ENCODE measurements around the gene NADSYN1. TPM values are rescaled to one million over a fixed set of nuclear protein-coding genes. Genes with fewer than 3 reads are reported as not detected.
"Not testable (repeated sequence)": the region's sequence is repeated elsewhere in the genome, so short reads cannot be mapped to it uniquely, and the experiment has no call there.

Gene NADSYN1
- total RNA-seq, 2 donors from 2014 or later, result 18.0 to 18.8 TPM

GRCh38 chr11:71538666-71538990 is 85.6 kb downstream of the NADSYN1 start:
- H3K9me3 ChIP-seq, result no peaks in the 10 kb centered on the region
- no peak overlapping the region for H3K27ac ChIP-seq
- DNase-seq (ENCODE audit: low spot score), result peak; percentile 38
- no peaks in the 10 kb centered on the region for H3K27me3 ChIP-seq
- H3K4me3 ChIP-seq, result no peak overlapping the region
- H3K36me3 ChIP-seq, result no peaks in the 10 kb centered on the region
- no peaks in the 10 kb centered on the region for H3K4me1 ChIP-seq
- no peak for TF ChIP-seq CTCF (IDR thresholded peaks at IDR 0.05)

GRCh38 chr11:71539017-71539416 is 86.0 kb downstream of the NADSYN1 start:
- Histone ChIP-seq H3K27me3 (no peaks in the 10 kb centered on the region), H3K9me3 (no peaks in the 10 kb centered on the region), H3K27ac (no peak overlapping the region), H3K4me3 (no peak overlapping the region), H3K4me1 (no peaks in the 10 kb centered on the region), H3K36me3 (no peaks in the 10 kb centered on the region)
- no peak for TF ChIP-seq CTCF (IDR thresholded peaks at IDR 0.05)
- DNase-seq (ENCODE audit: low spot score), result no peak

- H3K4me1 ChIP-seq; H3K4me3 ChIP-seq; H3K36me3 ChIP-seq; H3K27ac ChIP-seq; DNase-seq (ENCODE audit: low spot score); H3K27me3 ChIP-seq; H3K9me3 ChIP-seq: not testable (repeated sequence)
These were observed 87.0 kb downstream of the NADSYN1 start for GRCh38 chr11:71539971-71540370.

GRCh38 chr11:71540521-71541304 is 87.7 kb downstream of the NADSYN1 start:
- H3K27me3 ChIP-seq; H3K4me1 ChIP-seq; H3K4me3 ChIP-seq; H3K36me3 ChIP-seq; H3K9me3 ChIP-seq; DNase-seq (ENCODE audit: low spot score); H3K27ac ChIP-seq: not testable (repeated sequence)

- Histone ChIP-seq H3K4me3 (no peak overlapping the region), H3K27me3 (no peaks in the 10 kb centered on the region), H3K4me1 (no peaks in the 10 kb centered on the region), H3K36me3 (no peaks in the 10 kb centered on the region), H3K9me3 (no peaks in the 10 kb centered on the region), H3K27ac (no peak overlapping the region)
- no peak for DNase-seq (ENCODE audit: low spot score)
- TF ChIP-seq CTCF (IDR thresholded peaks at IDR 0.05), result no peak
These were observed 89.4 kb downstream of the NADSYN1 start for GRCh38 chr11:71542382-71542781.

GRCh38 chr11:71542879-71543777 is 90.1 kb downstream of the NADSYN1 start:
- H3K4me1 ChIP-seq, result no peaks in the 10 kb centered on the region
- H3K36me3 ChIP-seq, result no peaks in the 10 kb centered on the region
- no peak for DNase-seq (ENCODE audit: low spot score)
- no peak overlapping the region for H3K4me3 ChIP-seq
- no peak for TF ChIP-seq CTCF (IDR thresholded peaks at IDR 0.05)
- no peaks in the 10 kb centered on the region for H3K27me3 ChIP-seq
- no peak overlapping the region for H3K27ac ChIP-seq
- H3K9me3 ChIP-seq, result no peaks in the 10 kb centered on the region
